ENCODE results near the gene ZSCAN2.

DNA sequence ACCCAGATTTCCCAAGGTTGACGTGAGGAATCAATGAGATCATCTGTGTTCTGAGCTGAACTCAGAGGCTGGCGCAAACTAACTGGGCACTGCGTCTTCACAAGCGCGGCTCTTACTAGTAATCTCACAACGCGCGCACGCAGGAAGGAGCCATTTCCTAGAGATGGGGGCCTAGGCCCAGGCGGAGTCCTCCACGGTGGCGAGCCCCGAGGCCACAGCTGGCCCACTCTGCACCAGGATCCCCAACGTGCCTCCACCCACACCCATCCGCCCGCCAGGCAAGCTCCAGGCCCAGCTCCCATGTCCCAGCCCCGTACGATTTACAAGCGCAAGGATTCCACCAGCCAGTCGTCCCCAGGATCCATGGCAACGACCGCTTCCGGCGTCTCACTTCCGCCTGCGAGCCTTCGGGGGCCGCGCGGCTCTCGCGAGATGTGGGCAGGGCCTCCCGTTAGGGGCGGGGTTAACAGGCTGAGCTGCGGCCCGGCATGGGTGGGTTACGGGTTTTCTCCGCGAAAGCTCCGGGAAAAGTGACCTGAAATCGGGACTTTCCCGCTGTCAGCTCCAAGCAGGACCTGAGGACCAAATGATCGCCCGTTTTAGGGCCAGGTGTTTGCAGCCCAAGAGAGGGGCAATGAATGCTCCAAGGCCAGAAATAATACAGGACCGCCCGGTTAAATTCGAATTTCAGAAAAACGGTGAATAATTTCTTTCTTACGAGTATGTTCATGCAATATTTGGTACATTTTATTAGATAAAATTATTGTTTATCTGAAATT lies 53.3 kb downstream of the ZSCAN2 start, which contains the start of gene WDR73:
- TF ChIP-seq CTCF (IDR thresholded peaks at IDR 0.05) (no peak), POLR2A (IDR thresholded peaks at IDR 0.05) (peak; percentile 75)
